Measurements from ENCODE around the gene ABCC11.
A peak's percentile ranks its signal among the peaks of the same experiment; 100 is the strongest.

DNA sequence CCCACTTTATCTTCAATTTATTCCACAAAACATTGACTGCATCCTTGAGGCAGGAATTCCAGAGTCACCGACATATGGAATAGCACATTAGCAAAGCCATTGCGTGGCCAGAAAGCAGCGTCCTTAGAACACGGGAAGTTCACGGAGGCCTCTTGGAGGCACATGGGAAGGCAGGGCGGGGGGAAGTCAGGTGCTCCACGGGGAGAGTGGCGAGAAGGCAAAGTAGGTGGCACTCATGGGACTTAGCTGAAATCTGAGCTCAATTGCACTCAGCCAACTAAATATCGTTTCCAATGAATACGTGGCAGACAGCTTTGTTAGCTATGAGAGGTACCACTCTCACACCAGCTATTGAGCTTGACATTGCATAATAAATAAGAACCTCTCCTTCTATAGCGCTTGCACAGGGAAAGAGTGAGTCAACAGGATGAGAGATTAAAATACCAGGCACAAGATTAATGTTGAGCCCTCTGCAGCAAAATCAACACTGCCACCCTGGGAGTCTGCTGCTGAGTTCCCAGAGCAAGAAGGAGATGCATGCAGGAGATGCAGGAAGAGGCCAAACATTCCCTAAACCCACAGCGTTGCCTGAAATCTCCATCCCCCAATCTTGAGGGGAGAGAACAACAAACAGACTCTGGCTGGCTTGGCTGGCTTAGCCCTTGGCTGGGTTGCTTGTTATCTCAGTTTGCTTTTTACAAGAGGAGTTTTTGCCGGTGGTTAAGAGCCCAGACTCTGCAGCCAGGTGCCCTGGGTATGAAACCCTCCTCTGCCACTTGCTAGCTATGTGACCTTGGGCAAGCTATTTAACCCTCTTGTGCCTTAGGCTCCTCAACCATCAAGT lies 120.3 kb downstream of the ABCC11 start:
- TF ChIP-seq EP300 (IDR thresholded peaks at IDR 0.05) = peak in 1 of 4 donors; percentile 49
- TF ChIP-seq, protein P1, sequence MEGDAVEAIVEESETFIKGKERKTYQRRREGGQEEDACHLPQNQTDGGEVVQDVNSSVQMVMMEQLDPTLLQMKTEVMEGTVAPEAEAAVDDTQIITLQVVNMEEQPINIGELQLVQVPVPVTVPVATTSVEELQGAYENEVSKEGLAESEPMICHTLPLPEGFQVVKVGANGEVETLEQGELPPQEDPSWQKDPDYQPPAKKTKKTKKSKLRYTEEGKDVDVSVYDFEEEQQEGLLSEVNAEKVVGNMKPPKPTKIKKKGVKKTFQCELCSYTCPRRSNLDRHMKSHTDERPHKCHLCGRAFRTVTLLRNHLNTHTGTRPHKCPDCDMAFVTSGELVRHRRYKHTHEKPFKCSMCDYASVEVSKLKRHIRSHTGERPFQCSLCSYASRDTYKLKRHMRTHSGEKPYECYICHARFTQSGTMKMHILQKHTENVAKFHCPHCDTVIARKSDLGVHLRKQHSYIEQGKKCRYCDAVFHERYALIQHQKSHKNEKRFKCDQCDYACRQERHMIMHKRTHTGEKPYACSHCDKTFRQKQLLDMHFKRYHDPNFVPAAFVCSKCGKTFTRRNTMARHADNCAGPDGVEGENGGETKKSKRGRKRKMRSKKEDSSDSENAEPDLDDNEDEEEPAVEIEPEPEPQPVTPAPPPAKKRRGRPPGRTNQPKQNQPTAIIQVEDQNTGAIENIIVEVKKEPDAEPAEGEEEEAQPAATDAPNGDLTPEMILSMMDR (IDR thresholded peaks at IDR 0.05) = no peak
- TF ChIP-seq POLR2A (IDR thresholded peaks at IDR 0.05) = peak in 1 of 4 donors; percentile 11
- TF ChIP-seq POLR2AphosphoS5 (IDR thresholded peaks at IDR 0.05) = peak in 1 of 2 donors; percentile 5
